ENCODE measurements around the gene ACO1.

The ACO1 gene

DNA sequence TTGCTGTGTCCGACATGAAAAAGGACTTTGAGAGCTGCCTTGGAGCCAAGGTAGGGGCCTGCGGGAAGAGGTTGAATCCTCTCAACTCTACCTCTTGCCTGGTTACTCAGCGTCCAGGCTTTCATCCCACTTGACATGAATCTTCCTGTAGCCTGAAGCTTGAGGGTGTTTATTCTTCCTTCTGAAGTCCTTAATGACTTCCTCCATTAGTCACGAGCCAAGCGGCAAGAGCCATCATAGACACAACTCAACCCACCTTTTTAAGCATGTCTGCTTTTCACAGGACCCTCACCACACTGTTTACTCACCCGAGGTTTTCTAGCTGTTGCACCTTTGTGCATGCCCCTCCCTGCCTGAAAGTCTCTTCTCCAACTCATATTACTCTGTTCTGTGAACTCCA, 40.2 kb downstream of the ACO1 start:
- no peak for DNase-seq

DNA sequence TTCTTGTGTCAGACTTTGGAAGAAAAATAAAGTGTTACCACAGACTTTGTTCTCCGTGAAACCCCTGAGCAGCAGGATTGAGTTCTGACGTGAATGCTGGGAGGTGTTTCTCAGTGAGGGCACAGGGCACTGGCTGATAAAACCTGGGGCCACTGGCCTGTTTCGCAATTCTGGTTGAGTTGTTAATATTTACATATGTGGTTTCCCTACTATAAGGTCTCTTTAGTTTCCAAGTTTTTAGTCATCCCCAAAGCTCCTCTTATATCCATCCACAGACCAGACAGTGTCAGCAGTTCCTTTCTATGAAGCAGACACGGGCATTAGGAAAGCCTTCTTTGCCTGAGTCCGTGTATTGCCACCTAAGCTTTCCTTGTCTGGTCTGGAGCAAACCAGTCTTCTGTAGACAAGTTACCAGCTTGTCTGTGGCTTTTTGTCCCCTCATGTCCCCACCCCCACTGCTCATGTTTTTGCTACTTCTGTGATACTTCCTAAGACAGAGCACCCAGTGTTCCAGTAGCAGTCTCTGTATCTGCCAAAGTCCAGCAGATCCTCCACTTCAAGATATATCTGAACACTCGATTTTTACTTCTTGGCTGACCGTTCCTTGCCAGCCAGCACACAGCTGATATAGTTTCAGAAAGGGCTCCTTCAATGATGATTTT, 42.0 kb downstream of the ACO1 start:
- no peak for DNase-seq

- DNase-seq, result no peak
Observed at GRCh38 chr9:32427111-32427873, 42.8 kb downstream of the ACO1 start.

DNA sequence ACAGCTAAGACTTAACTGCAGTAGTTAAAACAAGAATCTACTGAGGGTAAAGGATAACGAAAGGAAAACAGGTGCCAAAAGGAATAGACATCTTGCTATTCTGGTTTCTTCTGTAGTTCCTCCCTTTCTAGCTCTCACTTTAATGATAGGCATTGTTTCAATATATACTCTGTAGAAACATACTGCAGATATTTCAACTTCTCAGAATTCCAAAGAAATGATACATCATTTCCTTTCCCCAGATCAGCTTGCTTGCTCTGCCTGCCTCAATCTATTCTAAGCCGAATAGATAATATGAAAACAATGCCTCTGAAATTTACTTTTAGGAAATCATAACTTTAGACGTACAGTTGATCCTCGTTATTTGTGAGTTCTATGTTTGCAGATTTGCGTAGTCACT, 46.3 kb downstream of the ACO1 start:
- DNase-seq, result no peak

DNA sequence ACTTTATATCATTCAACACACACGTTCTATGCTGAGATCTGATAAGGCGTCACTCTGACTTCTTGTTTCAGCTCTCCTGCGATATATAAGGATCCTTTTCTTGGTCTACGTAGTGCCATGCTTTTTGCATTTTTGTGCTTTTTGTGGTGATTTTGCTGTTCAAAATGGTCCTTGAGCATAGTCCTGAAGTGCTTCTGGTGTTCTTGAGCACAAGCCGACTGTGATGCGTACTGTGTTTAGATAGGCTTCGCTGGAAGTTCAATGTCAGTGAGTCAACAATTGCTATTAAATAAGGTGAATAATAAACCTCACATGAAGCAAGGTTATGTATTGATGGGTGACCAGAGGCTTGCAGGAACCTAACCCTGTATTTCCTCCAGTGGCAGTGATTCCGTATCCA, 46.8 kb downstream of the ACO1 start:
- DNase-seq, result no peak

DNA sequence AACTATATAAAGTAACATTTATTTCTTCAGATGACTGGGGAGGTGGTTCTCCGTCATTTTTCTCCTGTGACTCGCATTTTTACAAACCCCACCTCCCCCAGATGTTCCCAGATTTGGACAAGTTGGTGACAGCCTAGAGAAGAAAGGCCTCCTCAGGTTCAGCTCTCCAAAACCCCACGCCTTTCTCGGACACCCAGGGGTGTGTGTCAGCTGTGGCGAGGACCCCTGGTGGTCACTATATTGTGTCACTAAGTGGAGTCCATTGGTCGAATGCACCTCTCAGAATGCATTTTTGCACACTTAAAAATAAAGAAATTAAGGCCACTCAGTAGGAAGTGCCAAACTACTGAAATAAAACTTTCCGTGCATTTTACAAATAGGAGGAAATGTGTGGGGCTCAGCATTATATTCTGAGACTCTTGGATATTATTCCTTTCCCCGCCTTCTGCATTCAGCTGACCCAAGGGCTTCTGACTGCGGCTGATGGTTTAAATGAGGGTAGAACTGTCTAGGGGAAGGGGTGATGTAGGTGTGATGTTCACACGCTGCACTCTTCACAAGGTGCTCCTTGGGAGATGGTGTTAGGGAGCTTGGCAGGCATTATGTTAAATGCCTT, 47.6 kb downstream of the ACO1 start:
- DNase-seq, result peak; percentile 62

DNA sequence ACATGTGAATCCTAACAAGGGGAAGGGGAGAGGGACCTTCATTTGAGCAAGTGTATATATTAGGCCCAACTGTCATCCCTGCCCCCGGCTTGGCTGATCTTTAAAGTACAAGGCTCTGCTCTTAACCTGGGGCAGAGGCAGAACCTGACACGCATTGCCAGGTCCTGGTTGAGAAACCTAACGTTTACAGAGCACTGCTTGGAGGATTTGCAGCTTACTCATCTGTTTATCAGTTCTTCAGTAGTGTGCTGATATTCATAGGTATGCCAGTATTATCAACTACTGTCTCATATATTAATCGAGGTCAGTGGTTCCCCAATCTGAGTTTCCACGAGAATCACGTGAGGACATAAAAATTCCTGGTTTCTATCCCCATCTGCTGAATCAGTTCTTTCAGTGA, 50.4 kb downstream of the ACO1 start:
- no peak for DNase-seq

DNA sequence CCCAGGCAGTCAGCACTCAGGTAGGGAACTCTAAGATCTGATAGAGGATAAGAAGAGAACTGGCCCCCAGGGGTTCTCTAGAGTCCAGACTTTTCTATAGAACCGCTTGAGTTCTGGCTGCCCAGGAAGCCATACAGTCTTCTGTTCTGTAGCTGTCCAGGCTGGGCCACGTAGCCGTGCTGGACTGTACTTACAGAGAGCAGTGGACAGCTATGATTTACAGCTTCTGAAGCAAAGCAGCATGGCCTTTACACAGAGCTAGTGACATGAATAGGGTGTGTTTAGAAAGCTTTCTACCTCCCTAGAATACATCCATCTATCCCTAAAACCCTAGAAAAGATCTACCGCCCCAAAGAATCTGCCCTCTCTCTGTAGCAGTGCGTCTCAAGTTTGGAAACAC, 57.2 kb downstream of the ACO1 start:
- DNase-seq, result no peak

DNA sequence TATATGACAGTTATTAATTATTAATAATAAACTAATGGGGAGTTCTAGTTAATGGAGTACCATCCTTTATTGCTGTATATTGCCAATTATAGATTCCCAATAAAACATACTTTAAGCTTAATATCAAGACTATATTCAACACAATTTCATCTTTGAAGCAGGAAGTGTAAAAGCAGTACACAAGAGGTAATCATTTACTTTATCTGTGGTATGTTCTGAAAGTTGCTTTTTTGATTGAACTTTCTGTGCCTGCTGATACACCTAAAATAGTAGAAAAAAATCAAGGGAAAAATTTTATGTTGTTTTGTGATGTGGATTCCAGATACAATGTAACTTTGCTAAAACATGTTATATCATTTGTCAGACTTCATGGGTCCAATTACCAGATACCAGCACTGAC, 58.0 kb downstream of the ACO1 start:
- DNase-seq, result no peak

- DNase-seq, result no peak
Observed at GRCh38 chr9:32449969-32450368, 65.5 kb downstream of the ACO1 start.

GRCh38 chr9:32454280-32454679, 69.8 kb downstream of the ACO1 start:
- no peak for DNase-seq

GRCh38 chr9:32455738-32456137, 71.3 kb downstream of the ACO1 start:
- no peak for DNase-seq

DNA sequence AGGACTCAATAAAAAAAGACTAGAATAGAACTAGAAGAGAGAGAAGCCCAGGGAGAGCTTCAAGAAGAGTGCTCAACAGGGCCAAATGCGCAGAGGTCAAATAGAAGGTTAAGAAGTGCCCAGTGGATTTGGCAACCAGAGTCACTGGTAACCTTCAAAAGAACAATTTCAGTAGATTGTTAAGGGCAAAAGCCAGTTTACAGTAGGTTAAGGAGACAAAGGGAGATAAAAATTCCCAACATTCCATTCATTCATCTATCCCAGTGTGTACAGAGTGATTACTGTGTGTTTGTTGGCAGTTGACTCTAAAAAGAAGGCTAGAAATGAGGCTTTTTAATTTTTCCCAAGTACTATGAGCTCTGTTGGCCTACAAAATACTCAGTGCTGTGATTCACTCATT, 72.1 kb downstream of the ACO1 start:
- DNase-seq, result no peak

DNA sequence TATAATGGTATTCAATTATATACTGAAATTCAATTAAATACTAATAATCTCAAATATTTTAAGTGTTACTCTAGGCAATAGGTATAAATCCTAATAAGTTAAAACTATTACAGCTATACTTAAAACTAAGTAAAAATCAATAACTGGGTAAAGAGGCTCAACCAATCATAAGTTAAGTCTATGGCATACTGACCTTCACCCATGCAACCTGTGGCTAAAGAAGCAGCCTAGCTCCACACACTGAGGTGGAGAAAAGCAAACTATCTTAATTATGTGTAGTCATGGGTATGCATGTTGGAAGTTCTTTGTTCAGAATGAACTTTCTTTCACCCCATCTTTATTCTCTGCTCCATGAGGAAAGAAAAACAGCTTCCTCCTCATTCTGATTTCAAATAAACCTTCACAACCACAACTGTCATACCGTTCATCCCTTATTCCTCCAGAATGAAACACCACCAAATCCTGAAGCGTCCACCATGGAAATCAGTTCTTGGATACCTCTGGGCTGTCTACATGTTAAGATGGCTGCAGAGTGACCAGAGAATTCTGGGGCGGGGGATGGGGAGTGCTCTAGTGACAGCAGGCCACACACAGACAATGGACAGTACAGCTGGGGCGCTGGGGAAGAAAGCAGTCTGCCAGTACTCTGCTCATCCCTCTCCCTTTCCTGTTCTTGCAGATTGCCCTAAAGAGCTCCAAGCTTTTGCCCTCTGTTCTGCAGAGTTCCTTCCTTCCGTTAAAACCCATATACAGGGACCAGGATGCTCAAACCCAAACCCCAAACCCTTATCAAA, 79.3 kb downstream of the ACO1 start:
- no peak for DNase-seq

DNA sequence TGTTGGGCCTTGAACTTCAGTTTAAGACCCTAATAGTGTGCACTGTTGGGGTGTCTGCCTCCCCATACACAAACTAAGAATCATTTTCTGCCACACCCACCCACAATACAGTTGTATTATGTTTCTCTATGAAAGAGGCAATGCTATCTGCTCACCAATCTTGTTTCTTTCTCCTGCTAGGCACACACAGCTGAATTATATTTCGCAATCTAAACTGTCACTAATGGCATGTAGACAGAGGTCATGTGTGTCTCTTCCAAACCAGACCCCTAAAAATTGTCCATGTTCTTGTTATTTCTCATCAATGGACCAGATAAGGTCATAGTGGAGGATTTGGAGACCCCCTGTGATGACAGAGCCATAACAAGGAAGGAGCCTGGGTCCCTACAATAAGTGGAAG, 84.3 kb downstream of the ACO1 start:
- no peak for DNase-seq

- no peak for DNase-seq
Observed at GRCh38 chr9:32472344-32472743, 87.9 kb downstream of the ACO1 start.

GRCh38 chr9:32483343-32483742, 98.9 kb downstream of the ACO1 start:
- DNase-seq, result no peak

DNA sequence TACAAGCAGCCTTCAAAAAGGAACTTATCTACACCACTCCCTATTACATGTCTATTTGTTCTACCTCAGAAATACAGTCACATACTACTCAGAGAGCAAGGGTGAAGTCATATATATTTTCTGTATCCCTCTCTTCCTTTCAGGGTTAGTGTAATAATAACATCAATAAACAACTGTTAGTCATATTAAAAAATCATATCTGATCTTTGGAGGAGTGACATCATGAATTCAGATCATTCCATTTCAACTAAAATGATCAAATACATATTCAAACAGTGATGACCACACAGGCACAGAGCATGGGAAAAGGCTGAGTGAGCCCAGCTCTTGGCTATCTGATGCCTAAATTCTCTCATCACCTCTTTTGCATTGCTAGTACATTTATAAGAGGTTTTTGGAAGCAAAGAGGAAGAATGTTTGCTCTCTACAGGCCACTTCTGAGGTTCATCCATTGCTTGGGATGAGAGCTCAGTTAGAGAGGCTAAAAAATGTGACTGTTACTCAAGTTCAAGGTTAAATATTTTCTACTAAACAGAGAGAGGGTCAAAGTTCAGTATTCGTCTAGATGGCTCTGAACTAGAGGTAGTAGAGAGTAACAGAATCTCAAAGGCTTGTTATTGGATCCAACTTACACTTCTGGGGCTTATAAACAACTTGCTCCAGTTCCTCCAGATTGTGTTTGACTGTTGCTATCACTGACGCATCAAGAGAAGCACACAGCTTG, 102.6 kb downstream of the ACO1 start:
- no peak for DNase-seq

DNA sequence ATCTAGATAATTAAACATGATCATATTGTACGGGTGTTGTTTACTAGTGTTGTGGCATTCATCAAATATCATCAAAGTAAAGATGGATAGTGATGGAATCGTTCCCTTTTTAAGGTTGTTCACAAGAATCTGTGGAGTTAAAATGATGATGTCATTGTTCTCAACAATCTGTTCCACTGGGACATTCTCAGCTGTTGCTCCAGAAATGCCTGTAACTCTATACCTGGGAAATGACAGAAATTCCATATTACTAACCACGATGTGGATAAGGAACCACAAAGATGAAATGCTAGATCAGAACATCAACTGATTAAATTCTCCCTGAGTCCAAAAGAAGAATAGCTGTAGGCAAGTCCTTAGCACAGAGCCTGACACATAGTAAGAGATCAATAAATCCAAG, 103.5 kb downstream of the ACO1 start:
- no peak for DNase-seq

- no peak for DNase-seq
Observed at GRCh38 chr9:32490601-32491000, 106.2 kb downstream of the ACO1 start.

DNA sequence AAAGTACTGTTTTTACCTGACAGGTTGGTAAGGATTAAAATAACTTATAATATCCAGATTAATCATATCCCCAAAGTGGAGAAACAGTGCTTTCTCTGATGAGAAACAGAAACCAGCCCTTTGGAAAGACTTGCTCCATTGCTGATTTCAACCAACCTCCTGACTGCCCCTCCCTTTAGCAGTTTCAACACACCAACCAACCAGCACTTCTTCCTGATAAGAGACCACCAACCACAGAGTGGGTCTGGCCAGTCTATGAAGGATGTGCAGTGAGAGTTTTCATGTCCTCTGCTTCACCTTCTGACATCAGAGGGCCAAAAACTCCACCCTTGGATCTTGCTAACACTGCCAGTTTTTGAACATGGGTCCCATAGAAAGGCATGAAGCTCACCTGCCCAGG, 113.5 kb downstream of the ACO1 start:
- no peak for DNase-seq

DNA sequence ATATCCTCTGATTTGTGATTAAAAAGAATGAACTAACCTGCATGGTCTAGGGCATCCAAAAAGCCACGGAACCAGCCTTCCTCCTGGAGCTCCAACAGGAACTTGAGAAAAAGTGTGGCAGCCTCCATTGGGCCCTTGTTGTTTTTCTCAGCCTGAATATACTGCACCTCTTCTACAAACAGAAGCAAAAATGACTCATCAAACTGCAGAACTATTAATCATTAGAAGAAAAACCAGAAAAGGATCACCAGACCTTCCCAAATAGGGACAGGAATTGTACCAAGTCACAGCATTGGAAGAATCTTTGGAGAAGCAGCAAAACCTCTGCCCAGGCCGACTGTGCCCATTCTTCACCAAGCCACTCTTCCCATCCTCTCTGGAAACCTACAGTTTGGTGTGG, 116.3 kb downstream of the ACO1 start:
- no peak for DNase-seq

DNA sequence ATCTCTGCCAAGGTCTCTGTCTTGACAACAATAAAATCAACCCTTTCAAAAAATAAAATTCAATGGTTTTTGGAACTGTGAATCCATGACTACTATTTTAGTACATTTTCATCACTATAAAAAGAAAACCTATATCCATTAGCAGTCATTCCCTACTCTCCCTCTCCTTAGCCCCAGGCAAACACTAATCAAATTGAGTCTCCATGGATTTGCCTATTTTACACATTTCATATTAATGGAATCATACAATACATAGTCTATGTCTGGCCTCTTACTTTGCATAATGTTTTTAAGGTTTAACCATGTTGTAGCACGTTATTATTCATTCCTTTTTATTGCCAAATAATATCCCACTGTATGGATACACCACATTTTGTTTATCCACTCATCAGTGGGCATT, 117.4 kb downstream of the ACO1 start:
- no peak for DNase-seq

Measured in activated CD8-positive, alpha-beta memory T cell treated with anti-CD3 and anti-CD28 coated beads for 24 hours (primary cell).